ENCODE results near the gene PHF21B.
"Not testable (repeated sequence)": the region's sequence is repeated elsewhere in the genome, so short reads cannot be mapped to it uniquely, and the experiment has no call there.

The PHF21B gene

GRCh38 chr22:44961682-44962081, 48.1 kb downstream of the PHF21B start:
- DNase-seq (ENCODE audit: low spot score) = not testable (repeated sequence)

DNA sequence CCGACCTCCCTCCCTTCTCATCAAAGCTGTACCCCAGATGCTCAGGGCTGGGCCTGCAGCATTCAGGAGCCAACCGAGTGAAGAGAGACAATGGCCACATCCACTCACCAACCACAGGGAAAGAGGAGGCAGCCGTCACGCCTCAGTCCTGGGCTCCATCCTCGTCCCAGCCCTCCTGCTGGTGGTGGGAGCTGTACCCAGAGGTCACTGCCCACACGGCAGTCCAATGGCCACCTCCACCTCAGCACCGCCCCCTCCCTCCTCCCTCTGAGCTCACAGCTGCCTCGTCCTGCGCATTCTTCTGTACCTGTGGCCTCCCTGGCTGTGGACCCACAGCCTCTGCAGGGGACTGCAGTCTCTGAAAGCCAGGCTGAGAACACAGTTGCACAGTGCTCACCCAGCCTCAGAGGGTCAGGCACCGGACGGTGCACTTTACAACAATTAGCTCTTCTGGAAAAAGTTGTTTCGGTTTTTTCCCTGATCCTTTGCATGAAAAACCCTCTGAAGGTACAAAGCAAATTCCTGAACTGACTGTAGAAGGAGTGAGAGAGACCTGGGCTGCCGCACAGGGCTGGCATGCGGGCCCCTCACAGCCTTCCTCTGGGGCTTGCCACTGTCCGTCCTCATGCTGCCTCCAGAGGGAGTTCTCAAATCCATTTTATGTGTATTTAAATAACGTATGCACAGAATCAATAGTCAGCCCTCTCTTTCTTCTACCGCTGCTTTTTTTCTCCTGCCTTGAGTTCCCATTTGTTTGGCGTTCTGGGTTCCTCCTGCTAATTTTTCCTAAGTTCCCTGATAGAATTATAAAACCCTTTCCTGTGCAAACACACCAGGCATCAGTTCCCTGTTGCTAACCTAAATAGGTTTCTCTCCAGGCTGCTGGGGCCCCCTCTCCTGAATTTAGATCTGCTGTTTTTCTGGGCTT, 52.7 kb downstream of the PHF21B start:
- DNase-seq (ENCODE audit: low spot score) = peak; percentile 11

DNA sequence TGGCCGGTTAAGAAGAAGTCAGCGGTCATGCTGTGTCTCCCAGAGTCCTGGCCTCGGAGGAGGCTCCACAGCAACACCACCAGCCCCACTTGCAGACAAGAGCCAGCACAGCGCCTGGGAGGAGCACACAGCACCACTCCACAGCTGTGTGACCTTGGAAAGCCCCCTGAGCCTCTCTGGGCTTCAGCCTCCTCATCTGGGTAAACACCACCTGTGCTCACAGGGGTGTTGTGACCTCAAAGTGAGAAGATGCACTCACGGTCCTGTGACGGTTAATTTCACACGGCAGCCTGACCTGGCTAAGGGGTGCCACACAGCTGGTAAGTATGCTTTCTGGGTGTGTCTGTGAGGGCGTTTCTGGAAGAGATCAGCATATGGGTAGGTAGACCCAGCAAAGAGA, 54.7 kb downstream of the PHF21B start:
- peak; percentile 33 for DNase-seq (ENCODE audit: low spot score)

GRCh38 chr22:44954149-44954548, 55.7 kb downstream of the PHF21B start:
- no peak for DNase-seq (ENCODE audit: low spot score)

GRCh38 chr22:44952863-44953746, 56.7 kb downstream of the PHF21B start:
- no peak for DNase-seq (ENCODE audit: low spot score)

GRCh38 chr22:44951510-44951816, 58.3 kb downstream of the PHF21B start:
- no peak for DNase-seq (ENCODE audit: low spot score)

DNA sequence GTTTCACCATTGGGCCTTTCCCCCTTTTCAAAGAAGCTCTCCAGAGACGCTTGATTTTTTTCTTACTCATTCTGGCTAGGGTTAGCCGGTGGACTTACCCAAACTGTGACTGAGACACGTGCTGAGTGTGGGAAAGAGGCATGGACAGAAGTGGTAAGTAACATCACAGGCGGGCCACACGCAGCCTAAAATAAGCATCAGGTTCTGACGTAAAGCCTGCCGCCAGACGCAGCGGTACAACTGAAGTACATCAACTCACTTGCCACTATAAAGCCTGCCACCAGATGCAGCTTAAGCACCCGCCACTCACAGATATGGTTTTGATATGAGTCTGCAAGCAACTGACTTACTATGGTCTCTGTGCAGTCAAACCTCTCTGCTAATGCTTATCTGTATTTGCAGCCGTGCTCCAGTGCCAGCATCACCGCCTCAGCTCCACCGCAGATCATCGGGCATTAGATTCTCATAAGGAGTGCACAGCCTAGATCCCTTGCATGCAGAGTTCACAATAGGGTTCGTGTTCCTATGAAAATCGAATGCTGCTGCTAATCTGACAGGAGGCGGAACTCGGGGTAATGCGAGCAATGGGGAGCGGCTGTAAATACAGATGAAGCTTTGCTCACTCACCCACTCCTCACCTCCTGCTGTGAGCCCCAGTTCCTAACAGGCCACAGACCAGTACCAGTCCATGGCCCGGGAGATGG, 58.8 kb downstream of the PHF21B start:
- DNase-seq (ENCODE audit: low spot score) = no peak

DNA sequence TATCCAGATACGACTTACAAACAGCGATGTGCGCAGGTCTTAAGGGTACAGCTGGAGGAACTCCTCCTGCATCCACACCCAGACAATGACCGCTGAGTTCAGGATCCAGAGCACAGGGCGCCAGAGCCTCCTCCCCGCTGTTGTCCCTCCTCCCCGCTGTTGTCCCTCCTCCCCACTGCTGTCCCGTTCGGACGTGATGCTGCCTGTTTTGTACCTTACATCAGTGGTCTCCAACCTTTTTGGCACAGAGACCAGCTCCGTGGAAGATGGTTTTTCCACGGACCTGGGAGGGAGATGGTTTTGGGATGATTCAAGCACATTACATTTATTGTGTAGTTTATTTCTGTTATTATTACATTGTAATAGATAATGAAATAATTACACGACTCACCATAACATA, 62.0 kb downstream of the PHF21B start:
- DNase-seq (ENCODE audit: low spot score) = no peak

DNA sequence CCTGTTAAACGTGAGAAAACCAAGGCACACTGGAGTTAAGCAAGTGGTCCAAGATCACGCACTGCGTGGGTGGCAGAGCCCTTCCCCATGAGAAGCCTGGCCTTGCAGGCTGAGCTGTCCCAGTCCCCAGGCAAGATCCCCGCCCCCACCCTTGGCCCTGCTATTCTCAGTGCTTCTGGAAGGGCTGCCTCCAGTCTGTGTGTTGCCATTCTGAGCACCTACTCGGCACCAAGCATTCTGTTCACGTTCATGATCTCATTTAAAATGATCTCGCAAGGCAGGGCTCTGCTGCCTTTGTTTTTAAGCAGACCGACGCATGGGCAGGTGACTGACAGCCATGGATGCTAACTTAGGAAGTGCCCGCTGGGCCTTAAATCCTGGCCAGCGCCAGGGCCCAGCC, 62.8 kb downstream of the PHF21B start:
- no peak for DNase-seq (ENCODE audit: low spot score)

DNA sequence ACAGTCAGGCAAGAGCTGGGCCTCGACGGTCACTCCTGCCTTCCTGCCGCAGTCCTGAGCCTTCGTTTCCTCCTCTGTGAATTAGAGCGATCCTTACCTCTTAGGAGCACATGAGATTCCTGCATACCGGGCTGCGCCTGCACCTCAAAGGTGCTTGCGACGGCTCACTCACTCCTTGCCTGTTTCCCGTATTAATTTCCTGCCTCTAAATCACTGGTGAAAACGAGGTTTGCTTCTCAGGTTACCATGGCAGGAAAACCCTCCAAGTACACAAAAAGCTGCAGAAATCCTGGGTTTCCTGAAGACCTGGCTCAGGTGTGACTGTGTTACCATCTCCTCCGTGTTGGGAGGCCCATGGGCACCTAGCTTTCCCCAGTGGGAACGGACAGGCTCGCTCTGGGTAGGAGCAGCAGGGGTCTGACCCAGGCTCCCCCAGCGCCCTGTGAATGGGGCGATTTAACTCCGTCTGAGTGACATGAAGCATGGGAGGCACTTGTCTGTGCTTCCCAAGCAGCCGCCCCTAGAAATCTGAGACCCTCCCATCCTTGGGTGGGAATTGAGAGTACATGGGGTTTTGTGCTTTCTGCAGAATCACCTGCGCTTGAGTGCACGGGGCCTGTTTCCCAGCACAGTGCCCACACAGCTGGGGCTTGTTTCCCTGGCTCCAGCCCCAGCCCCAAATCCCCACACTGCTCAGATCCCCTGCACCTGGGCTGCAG, 64.8 kb downstream of the PHF21B start:
- no peak for DNase-seq (ENCODE audit: low spot score)

DNA sequence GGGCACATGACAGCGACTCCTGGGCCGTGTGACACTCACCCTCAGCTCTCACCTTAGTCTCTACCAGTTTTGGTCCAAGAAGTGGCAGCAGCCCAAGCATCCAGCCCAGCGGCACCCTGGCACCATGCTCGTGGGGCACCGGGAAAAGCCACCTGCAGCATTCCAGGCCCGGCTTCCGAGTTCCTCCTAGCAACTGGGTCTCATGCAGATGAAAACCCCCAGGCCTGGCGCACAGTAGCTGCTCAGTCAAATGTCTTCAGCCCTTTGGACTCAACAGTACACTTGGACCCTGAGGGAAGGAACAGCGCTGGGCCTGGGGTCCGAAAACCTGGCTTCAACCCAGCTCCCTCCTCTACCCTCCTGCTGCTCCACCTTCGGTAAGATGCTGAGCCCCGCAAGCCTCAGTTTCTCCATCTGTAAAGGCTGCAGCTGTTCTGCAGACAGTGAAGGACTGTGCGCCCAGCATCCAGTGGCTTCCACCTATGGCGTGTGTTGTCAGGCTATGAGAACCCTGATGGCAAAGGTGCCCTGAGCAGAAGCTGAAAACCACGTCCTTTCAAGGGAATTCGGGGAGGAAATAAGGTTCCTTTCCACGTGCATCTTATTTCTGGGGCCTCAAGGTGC, 66.0 kb downstream of the PHF21B start:
- DNase-seq (ENCODE audit: low spot score) = no peak

- DNase-seq (ENCODE audit: low spot score) = no peak
Measured at GRCh38 chr22:44942979-44943700, 66.7 kb downstream of the PHF21B start.

DNA sequence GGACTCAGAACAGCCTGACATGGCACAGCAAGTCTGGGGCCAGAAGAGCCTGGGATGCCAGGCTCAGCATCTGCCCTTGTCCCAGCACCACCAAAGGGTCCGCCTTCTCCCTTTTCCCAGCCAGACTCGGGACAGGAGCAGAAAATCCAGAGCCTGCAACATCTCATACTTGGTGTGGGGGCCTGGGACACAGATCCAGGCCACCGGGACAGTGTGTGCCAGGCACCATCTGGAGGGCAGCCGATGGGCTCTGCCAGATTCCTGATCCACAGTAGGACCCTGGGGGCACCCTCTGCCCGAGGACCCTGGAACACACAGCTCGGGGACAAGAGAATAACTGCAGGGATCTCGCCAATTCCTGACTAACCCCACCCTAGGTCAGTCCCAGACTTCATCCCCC, 67.7 kb downstream of the PHF21B start:
- no peak for DNase-seq (ENCODE audit: low spot score)

GRCh38 chr22:44941207-44941606, 68.6 kb downstream of the PHF21B start:
- no peak for DNase-seq (ENCODE audit: low spot score)

GRCh38 chr22:44940130-44940529, 69.7 kb downstream of the PHF21B start:
- no peak for DNase-seq (ENCODE audit: low spot score)

GRCh38 chr22:44939451-44939850, 70.4 kb downstream of the PHF21B start:
- DNase-seq (ENCODE audit: low spot score) = no peak

- no peak for DNase-seq (ENCODE audit: low spot score)
Measured at GRCh38 chr22:44938886-44939285, 70.9 kb downstream of the PHF21B start.

DNA sequence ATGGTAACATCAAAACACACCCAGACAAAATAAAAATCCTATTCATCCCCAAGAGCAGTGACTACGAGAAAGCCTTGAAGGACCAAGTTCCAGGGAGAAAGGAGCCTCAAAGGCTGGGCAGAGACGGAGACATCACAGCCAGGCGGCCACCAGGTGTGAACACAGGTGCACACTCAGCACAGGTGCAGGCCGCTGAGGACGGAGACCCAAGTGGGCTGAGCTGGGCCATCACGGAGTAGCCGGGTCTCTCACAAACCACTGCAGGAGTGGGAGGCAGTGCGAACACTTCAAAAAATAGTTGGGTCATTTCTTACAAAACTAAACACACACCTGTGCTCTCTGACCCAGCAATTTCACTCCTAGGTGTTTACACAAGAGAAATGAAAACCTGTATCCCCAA, 72.6 kb downstream of the PHF21B start:
- no peak for DNase-seq (ENCODE audit: low spot score)

GRCh38 chr22:44936201-44936600, 73.6 kb downstream of the PHF21B start:
- DNase-seq (ENCODE audit: low spot score) = no peak

GRCh38 chr22:44935724-44936123, 74.1 kb downstream of the PHF21B start:
- DNase-seq (ENCODE audit: low spot score) = no peak

DNA sequence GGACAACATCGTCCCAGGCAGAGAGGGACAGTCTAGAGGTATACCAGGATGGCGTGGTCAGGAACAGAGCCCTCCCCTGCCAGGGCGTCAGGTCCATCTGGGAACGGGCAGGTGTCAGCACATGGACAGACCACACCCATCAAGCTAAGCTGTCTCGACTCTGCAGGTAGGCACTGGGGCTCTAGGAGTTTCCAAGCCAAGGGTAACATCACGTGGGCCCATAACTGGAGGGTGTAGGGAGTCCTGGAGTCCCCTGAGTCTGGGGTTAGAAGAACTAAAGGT, 75.4 kb downstream of the PHF21B start:
- DNase-seq (ENCODE audit: low spot score) = no peak

All from NAMALWA (cell line).